Skeletal muscle cell (primary cell): Measurements from ENCODE around the gene ATF7.
"Not testable (repeated sequence)": the region's sequence is repeated elsewhere in the genome, so short reads cannot be mapped to it uniquely, and the experiment has no call there.

ENCODE experiments used
- DNase-seq: peaks from one replicate; pipeline ENCODE4 v3.0.0-alpha.2; 2010; ENCODE audit warnings: low read depth
- H3K4me3 ChIP-seq: 2 replicates; pipeline ENCODE4 v1.5.1; 2011; ENCODE audit warnings: low read depth, mild to moderate bottlenecking, control low read depth, low read length, moderate library complexity

The ATF7 gene

GRCh38 chr12:53601296-53601847 is 24.8 kb downstream of the ATF7 start:
- DNase-seq: no peak
- H3K4me3 ChIP-seq: no peak overlapping the region

GRCh38 chr12:53600490-53601295 is 25.5 kb downstream of the ATF7 start:
- no peak for DNase-seq
- no peak overlapping the region for H3K4me3 ChIP-seq

GRCh38 chr12:53599579-53599978 is 26.6 kb downstream of the ATF7 start:
- DNase-seq: no peak
- no peak overlapping the region for H3K4me3 ChIP-seq

- not testable (repeated sequence) for H3K4me3 ChIP-seq, DNase-seq
Observed at GRCh38 chr12:53598971-53599370, 27.2 kb downstream of the ATF7 start.

GRCh38 chr12:53596920-53597363 is 29.2 kb downstream of the ATF7 start:
- no peak overlapping the region for H3K4me3 ChIP-seq
- peak; percentile 47 for DNase-seq

- H3K4me3 ChIP-seq: no peak overlapping the region
- no peak for DNase-seq
Observed at GRCh38 chr12:53594897-53595615, 31.1 kb downstream of the ATF7 start.

- no peak for DNase-seq
- H3K4me3 ChIP-seq: no peak overlapping the region
Observed at GRCh38 chr12:53593707-53594106, 32.5 kb downstream of the ATF7 start.

GRCh38 chr12:53593031-53593430 is 33.2 kb downstream of the ATF7 start:
- DNase-seq: no peak
- no peak overlapping the region for H3K4me3 ChIP-seq

- no peak overlapping the region for H3K4me3 ChIP-seq
- DNase-seq: no peak
Observed at GRCh38 chr12:53592426-53592825, 33.8 kb downstream of the ATF7 start.

- no peak overlapping the region for H3K4me3 ChIP-seq
- DNase-seq: no peak
Observed at GRCh38 chr12:53591301-53592206, 34.6 kb downstream of the ATF7 start.

- no peak overlapping the region for H3K4me3 ChIP-seq
- no peak for DNase-seq
Observed at GRCh38 chr12:53590652-53591051, 35.5 kb downstream of the ATF7 start.

GRCh38 chr12:53589915-53590314 is 36.3 kb downstream of the ATF7 start:
- H3K4me3 ChIP-seq: no peak overlapping the region
- no peak for DNase-seq

GRCh38 chr12:53589423-53589822 is 36.8 kb downstream of the ATF7 start:
- no peak for DNase-seq
- no peak overlapping the region for H3K4me3 ChIP-seq

GRCh38 chr12:53588123-53588522 is 38.1 kb downstream of the ATF7 start:
- H3K4me3 ChIP-seq: no peak overlapping the region
- DNase-seq: no peak

GRCh38 chr12:53586745-53587144 is 39.4 kb downstream of the ATF7 start:
- no peak overlapping the region for H3K4me3 ChIP-seq
- no peak for DNase-seq

GRCh38 chr12:53585448-53586125 is 40.6 kb downstream of the ATF7 start:
- DNase-seq: no peak
- H3K4me3 ChIP-seq: no peak overlapping the region

- no peak overlapping the region for H3K4me3 ChIP-seq
- DNase-seq: no peak
Observed at GRCh38 chr12:53579545-53579955, 46.6 kb downstream of the ATF7 start.

GRCh38 chr12:53578783-53579182 is 47.4 kb downstream of the ATF7 start:
- DNase-seq: no peak
- H3K4me3 ChIP-seq: no peak overlapping the region

- no peak overlapping the region for H3K4me3 ChIP-seq
- DNase-seq: no peak
Observed at GRCh38 chr12:53577941-53578352, 48.2 kb downstream of the ATF7 start.
